Prostate gland (tissue), 2 donors: Measurements from ENCODE around the gene GRN.

Experiments used
- POLR2A ChIP-seq: fragments of 450-650 bp; IDR thresholded peaks from one replicate; pipeline ENCODE4 v1.6.1; 2016; ENCODE audit warnings: antibody characterized with exemption, mild to moderate bottlenecking
- POLR2AphosphoS5 ChIP-seq: sonication (generic); formaldehyde crosslinking; IDR thresholded peaks from one replicate; pipeline ENCODE4 v1.6.1; 2017; ENCODE audit warnings: antibody characterized with exemption
- TF ChIP-seq, protein P1 (sequence below), 4 experiments: fragments of 200-600 bp in 2 of 4; fragments of 450-650 bp in 2 of 4; sonication (generic) in 2 of 4; IDR thresholded peaks; 1 replicate in 3 of 4; 2 replicates in 1 of 4; pipeline ENCODE4 v1.5.1; 2016 to 2019; ENCODE audit warnings: antibody characterized with exemption in 4 of 4, mild to moderate bottlenecking in 2 of 4, moderate library complexity in 2 of 4

DNA sequence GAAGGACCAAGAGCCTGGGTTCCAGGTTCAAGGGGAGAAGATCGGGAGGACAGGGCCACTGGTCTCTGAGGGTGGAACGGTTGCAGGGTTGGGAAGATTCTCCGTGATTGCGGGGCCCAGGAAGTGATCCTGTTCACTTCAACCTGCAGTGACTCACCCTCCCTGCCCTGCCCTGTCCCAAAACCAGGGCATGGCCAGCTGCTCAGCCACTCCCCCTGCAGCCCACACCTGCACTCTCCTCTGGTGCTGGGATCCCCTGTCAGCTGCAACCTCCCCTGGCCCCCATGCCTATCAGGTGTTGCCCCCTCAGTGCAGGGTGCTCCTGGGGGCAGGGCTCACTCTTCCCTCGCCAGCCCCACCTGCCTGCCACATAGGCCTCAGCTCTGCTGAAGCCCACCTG lies 35.6 kb upstream of the GRN start:
- TF ChIP-seq, protein P1, sequence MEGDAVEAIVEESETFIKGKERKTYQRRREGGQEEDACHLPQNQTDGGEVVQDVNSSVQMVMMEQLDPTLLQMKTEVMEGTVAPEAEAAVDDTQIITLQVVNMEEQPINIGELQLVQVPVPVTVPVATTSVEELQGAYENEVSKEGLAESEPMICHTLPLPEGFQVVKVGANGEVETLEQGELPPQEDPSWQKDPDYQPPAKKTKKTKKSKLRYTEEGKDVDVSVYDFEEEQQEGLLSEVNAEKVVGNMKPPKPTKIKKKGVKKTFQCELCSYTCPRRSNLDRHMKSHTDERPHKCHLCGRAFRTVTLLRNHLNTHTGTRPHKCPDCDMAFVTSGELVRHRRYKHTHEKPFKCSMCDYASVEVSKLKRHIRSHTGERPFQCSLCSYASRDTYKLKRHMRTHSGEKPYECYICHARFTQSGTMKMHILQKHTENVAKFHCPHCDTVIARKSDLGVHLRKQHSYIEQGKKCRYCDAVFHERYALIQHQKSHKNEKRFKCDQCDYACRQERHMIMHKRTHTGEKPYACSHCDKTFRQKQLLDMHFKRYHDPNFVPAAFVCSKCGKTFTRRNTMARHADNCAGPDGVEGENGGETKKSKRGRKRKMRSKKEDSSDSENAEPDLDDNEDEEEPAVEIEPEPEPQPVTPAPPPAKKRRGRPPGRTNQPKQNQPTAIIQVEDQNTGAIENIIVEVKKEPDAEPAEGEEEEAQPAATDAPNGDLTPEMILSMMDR (IDR thresholded peaks at IDR 0.05): no peak
- TF ChIP-seq POLR2A (no peak), POLR2AphosphoS5 (no peak)
